GM19455 (cell line): ENCODE data around the gene FBXO47.
"Not testable (repeated sequence)": the region's sequence is repeated elsewhere in the genome, so short reads cannot be mapped to it uniquely, and the experiment has no call there.

ENCODE experiments used
- ATAC-seq: cut with Tn5 transposase; IDR thresholded peaks from one replicate; pipeline ENCODE4 v1.9.1; 2021; ENCODE audit not compliant: unreplicated experiment

Gene FBXO47

DNA sequence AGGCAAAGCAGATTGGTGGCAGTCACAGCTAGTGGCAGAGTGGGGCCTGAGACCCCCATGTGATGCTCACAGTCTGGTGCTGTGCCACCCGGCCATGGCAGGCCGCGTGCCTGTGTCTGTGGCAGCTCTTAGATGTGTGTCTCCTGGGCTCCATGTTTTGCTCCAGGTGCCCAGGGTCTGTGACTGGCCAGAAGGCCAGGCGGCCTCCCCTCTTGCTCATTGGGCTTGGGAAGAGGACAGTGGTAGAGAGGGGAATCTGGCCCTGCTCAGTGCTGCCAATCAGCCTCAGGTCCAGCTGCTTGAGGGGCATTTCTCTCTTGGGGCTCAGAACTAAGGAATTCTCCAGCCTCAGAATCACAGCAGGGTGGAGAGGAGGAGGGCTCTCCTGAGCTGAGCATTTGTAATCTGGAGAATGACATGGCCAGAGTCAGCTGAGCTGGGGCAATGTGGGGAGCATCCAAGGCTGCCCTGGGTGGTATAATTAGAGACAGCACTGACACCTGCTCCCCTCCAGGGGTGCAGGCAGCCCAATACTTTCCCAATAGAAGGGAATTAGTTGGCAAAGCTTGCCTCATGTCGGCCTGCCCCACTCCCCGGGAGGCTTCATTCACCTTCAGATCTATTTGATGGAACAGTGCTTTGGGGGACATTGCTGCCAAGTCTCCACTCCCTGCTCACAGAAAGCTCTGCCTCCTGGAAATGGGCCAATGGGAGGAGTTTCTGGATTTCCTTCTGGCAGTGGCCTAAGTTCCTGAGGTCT, 44.5 kb downstream of the FBXO47 start:
- ATAC-seq: no peak

DNA sequence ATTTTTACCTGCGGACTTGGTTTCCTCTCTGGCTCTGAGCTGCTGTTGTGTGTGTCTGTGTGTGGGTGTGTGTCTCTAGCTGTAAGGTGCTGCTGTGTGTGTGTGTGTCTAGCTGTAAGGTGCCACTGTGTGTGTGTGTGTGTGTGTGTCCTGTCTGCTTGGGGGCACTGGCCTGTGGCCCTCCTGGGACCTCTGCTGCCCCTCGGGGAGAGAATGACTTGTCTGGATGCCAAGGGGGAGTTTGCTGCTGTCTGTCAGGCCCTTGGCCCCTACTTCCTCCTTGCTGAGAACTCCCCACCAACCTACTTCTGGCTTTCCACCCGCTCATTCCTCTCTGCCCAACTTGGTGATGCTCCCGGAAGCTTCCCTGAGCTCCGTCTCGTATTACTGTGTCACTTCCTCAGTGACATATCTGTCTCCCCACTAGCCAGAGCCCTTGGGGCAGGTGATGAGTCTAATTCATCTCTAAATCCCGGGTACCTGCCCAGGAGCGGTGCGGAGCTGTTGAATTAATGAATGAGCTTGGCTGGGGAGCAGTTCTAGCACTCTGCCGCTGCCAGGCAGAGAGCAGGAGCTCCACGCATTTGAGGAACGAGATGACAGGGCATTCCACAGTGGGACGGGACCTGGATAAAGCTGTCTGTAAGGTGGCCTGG, 45.3 kb downstream of the FBXO47 start:
- no peak for ATAC-seq

DNA sequence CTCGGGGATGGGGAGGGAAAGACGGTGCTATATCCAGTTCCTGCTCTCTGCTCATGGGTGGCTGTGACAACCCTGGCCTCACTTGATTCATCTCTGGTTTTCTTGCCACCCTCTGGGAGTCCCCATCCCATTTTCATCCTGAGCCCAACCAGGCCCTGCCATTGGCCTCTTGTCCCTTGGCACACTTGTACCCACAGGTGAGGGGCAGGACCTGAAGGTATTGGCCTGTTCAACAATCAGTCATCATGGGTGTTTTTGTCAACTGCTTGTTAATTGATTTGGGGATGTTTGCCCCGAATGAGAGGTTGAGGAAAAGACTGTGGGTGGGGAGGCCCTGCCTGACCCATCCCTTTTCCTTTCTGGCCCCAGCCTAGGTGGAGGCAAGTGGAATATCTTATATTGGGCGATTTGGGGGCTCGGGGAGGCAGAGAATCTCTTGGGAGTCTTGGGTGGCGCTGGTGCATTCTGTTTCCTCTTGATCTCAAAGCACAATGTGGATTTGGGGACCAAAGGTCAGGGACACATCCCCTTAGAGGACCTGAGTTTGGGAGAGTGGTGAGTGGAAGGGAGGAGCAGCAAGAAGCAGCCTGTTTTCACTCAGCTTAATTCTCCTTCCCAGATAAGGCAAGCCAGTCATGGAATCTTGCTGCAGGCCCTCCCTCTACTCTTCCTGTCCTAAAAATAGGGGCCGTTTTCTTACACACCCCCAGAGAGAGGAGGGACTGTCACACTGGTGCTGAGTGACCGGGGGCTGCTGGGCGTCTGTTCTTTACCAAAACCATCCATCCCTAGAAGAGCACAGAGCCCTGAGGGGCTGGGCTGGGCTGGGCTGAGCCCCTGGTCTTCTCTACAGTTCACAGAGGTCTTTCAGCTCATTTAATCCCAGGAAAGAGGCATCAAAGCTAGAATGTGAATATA, 46.6 kb downstream of the FBXO47 start:
- ATAC-seq: no peak

DNA sequence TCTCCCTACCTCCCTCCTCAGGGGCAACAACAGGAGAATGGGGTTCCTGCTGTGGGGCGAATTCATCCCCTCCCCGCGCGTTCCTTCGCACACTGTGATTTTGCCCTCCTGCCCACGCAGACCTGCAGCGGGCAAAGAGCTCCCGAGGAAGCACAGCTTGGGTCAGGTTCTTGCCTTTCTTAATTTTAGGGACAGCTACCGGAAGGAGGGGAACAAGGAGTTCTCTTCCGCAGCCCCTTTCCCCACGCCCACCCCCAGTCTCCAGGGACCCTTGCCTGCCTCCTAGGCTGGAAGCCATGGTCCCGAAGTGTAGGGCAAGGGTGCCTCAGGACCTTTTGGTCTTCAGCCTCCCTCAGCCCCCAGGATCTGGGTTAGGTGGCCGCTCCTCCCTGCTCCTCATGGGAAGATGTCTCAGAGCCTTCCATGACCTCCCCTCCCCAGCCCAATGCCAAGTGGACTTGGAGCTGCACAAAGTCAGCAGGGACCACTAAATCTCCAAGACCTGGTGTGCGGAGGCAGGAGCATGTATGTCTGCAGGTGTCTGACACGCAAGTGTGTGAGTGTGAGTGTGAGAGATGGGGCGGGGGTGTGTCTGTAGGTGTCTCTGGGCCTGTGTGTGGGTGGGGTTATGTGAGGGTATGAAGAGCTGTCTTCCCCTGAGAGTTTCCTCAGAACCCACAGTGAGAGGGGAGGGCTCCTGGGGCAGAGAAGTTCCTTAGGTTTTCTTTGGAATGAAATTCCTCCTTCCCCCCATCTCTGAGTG, 47.7 kb downstream of the FBXO47 start:
- ATAC-seq: no peak

DNA sequence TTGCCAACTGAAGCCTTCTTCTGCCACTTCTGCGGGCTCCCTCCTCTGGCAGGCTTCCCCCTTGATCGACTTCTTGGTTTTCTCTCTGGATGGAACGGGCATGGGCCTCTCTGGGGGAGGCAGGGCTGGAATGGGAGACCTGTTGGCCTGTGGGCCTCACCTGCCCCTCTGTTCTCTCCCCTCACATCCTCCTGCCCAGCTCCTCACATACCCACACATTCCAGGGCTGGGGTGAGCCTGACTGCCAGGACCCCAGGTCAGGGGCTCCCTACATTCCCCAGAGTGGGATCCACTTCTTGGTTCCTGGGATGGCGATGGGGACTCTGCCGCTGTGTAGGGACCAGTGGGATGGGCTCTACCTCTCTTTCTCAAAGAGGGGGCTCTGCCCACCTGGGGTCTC, 48.3 kb downstream of the FBXO47 start:
- ATAC-seq: no peak

DNA sequence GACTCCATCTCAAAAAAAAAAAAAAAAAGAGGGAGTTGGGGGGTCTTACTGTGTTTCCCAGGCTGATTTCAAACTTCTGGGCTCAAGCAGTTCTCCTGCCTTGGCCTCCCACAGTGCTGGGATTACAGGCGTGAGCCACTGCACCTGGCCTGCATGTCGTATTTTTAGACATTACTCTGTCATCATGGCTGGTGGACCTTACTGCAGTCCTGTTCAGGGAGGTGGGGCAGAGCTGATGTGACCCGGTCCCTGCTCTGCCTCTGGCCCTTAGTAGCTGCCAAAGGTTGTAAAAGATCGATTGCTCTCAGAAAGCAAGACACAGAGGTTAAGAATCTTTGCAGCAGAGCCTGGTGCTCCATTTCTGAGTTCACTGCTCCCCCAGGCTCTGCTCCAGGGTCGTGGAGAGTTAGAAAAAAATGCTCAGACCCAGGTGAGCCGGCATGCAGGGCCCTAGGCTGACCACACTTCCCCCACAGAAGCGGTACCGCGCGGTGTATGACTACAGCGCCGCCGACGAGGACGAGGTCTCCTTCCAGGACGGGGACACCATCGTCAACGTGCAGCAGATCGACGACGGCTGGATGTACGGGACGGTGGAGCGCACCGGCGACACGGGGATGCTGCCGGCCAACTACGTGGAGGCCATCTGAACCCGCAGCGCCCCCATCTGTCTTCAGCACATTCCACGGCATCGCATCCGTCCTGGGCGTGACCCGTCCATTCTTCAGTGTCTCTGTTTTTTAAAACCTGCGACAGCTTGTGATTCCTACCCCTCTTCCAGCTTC, 48.9 kb downstream of the FBXO47 start:
- ATAC-seq: no peak

DNA sequence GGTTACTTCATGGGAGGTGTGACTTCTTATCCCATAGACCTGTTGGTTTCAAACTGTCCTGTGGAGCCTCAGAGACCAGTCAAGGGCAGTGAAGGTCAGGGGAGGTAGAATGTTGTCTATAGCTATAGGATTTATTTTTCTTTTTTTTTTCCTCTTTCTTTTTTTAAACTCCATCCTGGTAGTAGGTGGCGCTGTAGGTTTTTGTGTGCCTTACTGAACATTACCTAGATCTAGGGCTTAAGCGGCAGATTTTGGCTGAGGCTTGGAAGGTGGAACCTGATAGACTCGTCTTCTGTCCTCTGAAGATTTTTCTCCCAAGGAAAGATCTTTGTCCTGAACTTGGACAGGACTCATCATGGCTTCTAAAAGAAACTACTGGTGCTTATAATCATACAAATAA, 49.9 kb downstream of the FBXO47 start:
- ATAC-seq: no peak

DNA sequence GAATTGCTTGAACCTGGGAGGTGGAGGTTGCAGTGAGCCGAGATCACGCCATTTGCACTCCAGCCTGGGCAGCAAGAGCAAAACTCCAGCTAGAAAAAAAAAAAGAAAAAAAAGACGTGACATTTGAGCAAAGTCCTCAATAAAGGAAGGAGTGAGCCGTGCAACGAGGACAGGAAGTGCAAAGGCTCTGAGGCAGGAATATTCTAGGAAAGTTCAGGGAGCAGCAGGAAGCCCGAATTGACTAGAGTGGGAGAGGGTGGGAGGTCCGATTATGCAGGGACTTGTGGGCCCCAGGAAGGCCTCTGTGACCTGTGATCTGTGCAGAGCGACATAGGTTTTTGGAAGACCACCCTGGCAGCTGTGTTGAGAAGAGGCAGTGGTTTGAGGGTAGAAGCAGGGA, 50.4 kb downstream of the FBXO47 start:
- ATAC-seq: no peak

DNA sequence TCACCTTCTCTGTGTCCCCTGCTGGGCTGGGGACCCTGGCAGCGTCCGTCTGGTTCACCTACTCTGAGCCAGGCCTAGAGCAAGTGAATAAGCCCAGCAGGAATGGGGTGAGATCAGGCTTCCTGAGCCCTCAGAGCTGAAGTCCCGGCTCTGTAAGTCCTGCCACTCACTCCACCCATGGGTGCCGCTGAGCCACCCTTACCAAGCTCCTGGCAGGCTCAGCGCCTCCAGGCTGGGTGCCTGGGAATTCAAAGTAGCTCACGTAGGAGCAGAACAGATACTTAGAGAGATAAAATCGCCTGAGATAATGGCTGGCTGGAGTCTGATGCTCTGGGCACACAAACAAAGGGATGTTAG, 51.6 kb downstream of the FBXO47 start:
- no peak for ATAC-seq

DNA sequence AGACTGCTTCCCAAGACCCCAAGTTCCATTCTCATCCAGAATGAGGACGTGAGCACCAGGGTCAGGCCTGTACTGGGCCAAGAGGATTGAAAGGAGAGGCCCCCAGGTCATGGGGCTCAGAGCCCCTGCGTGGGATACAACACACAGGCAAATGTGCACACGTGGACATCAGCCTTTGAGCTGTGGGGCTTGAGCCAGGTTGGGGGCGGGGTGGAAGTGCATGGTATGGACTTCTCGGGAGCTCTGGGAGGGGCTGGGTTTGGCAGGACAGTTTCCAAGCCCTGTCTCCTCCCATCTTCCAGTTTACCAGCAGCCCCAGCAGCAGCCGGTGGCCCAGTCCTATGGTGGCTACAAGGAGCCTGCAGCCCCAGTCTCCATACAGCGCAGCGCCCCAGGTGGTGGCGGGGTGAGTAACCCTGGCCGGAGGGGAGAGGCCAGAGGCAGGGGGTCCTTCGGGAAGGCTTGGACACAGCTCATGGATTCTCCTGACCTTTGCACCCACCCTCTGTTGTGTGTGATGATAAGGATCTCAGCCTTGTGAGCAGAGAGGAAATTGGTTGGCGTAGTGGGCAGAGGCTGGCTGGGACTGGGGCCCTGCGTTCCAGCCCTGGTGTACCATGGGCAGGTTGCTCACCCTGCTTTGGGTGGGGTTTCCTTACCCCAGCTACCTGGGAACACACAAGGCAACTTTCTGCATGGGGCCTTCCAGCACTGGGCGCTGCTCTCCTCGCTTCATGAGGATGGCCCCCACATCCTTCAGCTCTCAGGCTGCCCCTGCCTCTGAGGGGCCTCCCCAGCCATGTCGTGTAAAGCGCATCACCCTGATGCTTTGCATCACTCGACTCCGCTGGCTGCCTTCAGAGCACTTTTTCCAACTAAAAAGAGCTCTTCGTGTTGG, 52.2 kb downstream of the FBXO47 start:
- ATAC-seq: no peak

DNA sequence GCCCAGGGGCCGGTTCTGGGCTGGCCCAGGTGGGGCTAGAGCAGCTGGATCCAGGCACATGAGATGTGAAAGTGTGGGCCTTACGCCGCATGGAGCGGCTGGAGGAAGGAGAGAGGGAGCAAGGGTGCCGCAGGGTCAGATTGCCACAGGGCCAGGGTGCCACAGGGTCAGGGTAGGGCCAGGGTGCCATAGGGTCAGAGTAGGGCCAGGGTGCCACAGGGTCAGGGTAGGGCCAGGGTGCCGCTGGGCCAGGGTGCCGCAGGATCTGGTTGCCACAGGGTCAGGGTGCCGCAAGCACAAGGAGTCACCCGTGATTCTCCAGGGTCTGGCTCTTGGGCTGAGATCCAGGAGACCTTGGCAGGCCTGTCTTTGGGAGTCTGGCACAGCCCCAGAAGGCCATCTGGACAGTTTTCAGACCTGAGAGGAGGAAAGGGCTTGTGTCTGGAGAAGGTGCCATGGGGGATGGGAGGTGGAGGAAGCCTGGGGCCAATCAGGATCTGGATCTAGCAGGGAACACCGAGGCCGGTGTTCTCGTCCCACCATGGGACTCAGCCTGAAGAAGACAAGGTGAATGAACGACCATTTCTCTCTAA, 54.9 kb downstream of the FBXO47 start:
- ATAC-seq: no peak

DNA sequence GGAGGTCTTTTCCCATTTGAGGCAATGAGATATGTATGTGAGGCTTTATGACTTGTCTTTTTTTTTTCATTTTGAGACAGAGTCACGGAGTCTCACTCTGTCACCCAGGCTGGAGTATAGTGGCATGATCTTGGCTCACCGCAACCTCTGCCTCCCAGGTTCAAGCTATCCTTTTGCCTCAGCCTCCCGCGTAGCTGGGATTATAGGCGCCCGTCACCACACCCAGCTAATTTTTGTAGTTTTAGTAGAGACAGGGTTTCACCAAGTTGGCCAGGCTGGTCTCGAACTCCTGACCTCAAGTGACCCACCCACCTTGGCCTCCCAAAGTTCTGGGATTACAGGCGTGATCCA, 55.5 kb downstream of the FBXO47 start:
- not testable (repeated sequence) for ATAC-seq

DNA sequence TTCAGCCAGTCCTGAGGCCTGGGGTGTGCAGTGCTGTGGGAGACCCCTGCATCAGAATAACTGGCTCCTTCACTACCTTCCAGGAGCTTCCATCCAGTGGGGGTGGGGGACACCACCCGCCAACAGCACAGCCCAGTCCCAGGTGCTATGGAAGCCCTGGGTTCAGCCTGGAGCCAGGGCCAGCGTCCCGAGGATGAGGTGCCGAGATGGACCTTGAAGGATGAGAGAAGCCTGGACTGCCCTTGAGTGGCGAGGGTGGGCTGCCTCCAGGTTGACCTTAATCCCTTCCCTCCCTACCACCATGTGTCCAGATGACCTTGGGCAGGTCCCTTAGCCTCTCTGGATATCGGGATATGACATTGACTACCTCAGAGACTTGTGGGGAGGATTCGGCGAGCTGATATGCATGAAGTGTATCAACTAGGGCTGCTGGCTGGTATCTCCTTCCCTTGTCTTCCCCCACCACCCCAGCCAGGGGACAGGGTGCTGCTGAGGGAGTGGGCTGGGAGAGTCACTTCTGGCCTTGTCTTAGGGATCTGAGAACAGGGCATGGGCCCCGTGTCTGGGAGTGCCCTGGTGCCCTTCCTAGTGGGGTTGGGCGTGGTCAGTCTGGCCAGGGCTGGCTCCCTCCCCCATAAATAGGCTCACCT, 56.0 kb downstream of the FBXO47 start:
- no peak for ATAC-seq

DNA sequence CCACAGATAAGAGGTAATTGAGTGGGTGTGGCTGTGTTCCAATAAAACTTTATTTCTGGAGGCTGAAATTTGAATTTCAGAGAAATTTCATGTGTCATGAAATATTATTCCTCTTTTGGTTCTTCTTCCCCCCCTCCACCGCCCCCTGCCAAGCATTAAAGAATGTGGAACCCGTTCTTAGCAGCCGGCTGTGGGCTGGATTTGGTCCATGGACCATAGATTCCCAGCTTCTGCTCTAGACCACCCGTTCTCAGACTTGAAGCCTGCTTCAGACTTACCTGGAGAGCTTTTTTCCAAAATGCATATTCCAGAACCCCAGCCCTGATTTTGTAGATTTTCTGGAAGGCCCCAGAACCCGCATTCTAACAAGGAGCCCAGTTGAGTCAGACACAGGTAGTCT, 56.9 kb downstream of the FBXO47 start:
- no peak for ATAC-seq

DNA sequence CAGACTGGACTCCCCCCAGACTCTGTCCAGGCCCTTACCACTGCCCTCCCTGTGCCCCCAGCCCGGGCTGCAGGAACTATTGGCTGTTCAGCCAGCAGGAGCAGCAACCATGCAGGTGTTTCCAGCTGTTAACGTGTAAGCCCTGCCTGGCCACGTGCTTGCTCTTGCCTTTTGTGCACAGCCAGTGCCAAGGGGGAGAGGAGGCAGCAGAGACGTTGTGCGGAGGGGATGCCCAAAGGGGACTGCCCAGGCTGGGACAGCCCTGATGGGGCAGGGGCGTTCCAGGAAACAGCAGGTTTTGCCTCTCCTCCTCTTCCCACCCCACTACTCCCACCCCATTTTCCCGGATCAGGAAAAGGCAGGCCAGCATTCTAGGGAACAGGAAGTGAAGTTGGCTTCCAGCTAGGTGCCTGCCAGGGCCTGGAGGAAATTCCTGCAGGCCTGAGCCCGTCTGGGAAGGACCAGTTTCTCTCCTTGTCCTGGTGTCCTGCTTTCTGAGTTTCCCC, 58.5 kb downstream of the FBXO47 start:
- ATAC-seq: no peak

DNA sequence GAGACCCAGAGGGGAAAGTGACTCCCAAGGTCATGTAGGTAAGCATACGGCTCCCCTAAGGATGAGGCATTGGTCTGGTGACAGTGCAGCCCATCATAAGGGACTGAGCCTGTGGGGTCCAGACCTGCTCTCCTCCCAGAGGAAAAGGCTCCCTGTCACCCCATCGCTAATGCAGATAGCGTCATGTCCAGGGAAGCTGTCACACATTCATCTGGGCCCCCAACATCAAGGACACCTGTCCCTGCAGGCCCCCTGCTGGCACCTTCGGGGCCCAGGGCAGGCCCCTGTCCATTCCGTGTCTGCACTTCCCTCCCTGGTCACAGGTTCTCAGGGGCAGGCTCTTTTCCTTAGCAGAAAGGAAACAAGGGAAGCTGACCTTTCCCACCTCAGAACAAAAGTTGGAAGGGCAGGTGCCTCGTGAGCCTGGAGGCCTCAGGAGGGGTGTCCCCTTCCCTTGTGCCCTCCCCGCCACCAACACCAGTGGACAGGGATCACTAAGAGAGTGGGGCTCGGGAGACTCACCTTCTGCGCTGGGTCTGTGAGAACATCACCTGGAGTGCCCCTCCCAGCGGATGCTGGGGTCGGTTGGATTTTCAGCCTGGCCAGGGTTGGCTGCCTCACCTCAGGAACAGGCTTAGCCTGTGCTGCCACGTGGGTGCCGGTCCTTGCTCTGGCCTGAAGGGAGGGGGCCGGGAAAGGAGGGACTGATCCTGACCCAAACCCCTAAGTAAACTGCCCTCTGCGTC, 59.1 kb downstream of the FBXO47 start:
- ATAC-seq: no peak

DNA sequence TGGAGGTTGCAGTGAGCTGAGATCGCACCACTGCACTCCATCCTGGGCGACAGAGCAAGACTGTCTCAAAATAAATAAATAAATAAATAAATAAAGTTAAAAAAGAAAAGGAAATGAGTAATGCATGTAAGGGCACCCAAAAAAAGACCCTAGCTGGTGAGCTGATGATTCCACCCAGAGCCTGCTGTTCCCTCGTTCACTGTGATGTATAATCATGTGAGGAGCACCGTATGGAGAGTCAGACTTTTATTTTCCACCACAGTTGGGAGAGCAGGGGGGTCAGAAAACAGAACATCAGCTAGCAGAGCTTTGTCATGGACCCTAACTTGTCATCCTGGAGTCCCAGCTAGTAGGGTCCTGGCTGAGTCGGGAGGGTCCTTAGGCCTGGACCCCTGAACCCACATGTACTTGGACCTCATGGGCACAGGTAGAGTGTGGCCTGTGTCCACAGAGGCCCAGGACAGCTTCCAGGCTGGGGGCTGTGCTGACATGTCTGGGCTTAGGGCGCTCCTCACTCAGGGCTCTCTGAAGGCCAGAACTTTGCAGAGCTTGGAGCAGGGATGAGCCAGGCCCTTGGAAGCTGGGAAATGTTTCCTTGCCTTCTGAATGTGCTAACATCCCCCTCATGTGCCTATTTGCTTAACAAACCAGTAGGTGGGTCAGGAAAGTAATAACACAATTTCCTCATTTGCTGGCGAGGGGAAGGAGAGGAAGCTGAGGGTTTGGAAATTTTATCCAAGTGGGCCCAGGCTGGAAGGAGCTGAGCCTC, 60.6 kb downstream of the FBXO47 start:
- no peak for ATAC-seq
